GM19043 (cell line): Measurements from ENCODE around the gene NLN.
"Not testable (repeated sequence)": the region's sequence is repeated elsewhere in the genome, so short reads cannot be mapped to it uniquely, and the experiment has no call there.

Experiments used
- ATAC-seq: cut with Tn5 transposase; IDR thresholded peaks from one replicate; pipeline ENCODE4 v1.9.1; 2021; ENCODE audit warnings: low read depth; ENCODE audit not compliant: unreplicated experiment

Gene NLN

DNA sequence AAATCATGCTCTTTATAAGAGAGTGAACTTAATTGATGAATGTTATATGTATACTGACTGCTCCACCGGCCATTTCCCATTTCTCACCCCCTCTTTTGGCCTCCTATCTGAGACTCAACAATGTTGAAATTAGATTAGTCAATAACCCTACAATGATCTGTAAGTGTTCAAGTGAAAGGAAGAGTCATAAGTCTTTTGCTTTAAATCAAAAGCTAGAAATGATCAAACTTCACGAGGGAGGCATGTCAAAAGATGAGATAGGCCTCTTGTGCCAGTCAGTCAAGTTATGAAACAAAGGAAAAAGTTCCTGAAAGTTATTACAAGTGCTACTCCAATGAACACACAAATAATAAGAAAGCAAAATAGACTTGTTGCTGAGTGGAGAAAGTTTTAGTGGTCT, 83.1 kb downstream of the NLN start:
- ATAC-seq, result no peak

DNA sequence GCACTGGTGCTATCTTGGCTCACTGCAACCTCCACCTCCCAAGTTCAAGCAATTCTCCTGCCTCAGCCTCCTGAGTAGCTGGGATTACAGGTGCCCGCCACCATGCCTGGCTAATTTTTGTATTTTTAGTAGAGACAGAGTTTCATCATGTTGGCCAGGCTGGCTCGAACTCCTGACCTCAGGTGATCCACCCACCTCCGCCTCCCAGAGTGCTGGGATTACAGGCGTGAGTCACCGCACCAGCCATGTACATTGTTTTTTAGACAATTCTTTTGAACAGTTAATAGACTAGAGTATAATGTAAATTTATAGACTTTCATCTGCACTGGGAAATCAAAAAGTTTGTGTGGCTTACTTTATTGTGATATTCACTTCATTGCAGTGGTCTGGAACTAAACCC, 85.5 kb downstream of the NLN start:
- not testable (repeated sequence) for ATAC-seq

- no peak for ATAC-seq
Observed at GRCh38 chr5:65808251-65808741, 86.3 kb downstream of the NLN start.

GRCh38 chr5:65808818-65809217, 86.8 kb downstream of the NLN start:
- no peak for ATAC-seq

GRCh38 chr5:65809817-65810531, 88.0 kb downstream of the NLN start:
- ATAC-seq, result no peak

DNA sequence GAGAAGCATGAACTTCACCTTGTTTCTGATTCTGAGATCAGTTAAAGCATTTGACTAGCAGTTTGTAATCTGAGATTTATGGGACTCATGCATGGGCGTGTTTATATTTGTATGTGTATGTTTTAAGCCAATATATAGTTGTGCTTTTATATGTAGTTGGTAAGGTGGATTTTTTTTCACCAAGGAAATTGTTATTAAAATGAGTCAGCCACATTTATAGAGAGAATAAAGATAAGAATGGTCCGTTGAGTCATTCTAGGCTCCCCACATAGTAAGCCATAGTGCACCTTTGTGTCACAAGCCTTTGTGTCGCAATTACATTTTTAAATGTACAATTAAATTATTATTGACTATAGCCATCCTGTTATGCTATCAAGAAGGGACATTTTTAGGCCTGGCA, 89.0 kb downstream of the NLN start:
- ATAC-seq, result no peak

- no peak for ATAC-seq
Observed at GRCh38 chr5:65811885-65812284, 89.9 kb downstream of the NLN start.

GRCh38 chr5:65812648-65813047, 90.6 kb downstream of the NLN start:
- ATAC-seq, result no peak

DNA sequence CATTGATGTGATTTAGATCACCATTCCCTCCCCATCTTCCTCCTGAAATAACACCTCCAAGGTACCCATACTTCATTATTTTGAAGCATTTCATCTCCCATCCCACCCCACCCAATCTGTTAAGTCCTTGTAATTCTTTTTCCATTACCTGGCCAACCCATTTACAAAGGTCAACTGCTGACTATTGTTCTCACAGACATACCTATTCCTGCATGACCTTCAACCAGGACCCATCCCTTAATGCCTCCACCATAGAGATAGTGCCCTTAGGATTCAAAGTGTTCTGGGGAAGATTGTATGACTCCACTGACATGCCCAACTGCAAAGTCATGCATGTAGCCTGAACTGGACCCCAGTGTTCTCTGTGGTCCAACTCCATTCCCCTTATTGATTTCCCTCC, 91.2 kb downstream of the NLN start:
- ATAC-seq, result no peak

GRCh38 chr5:65815161-65815560, 93.2 kb downstream of the NLN start:
- no peak for ATAC-seq

GRCh38 chr5:65816729-65817128, 94.7 kb downstream of the NLN start:
- ATAC-seq, result no peak

- ATAC-seq, result no peak
Observed at GRCh38 chr5:65817931-65818330, 95.9 kb downstream of the NLN start.

GRCh38 chr5:65818592-65818991, 96.6 kb downstream of the NLN start:
- ATAC-seq, result no peak

GRCh38 chr5:65819215-65819904, 97.4 kb downstream of the NLN start:
- no peak for ATAC-seq

- no peak for ATAC-seq
Observed at GRCh38 chr5:65819905-65820240, 97.9 kb downstream of the NLN start.

GRCh38 chr5:65820373-65820772, 98.4 kb downstream of the NLN start:
- no peak for ATAC-seq

DNA sequence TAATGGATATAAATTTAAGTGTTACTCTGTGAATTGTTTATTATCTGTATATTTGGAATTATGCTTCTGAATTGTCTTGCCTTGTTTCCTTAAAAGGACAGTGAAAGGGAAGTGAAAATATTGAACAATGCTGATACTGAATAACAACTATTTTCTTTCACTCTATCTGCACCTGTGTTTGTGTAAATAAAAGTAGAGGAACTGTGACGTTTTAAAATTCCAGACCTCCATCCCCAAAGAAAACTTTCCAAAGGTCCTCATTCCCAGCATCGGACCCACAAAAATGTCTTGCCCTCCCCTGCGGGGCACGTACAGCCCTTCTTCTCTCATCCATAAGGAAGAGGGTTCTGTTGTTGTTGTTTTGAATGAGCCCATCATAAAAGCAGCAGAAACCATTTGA, 100.0 kb downstream of the NLN start:
- ATAC-seq, result no peak

- no peak for ATAC-seq
Observed at GRCh38 chr5:65822710-65823109, 100.7 kb downstream of the NLN start.

DNA sequence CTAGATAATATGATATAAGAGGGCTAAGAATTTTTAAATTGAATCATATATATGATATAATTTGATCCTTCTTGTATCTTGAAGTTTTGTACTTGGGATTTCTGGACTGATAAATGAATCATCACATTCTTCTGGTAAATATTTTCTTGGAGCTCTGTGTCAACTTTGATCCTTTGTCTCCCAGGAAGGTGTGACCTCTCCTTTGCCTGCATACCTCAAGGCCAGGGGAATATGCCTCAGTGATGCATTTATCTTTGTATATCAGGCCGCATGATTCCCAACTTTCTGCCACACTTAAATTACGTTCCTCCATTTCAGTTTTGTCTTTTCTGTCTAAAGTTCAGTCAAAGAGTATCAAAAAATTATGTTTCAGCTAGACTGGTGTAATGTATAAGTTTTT, 101.2 kb downstream of the NLN start:
- ATAC-seq, result no peak

- ATAC-seq, result no peak
Observed at GRCh38 chr5:65823845-65824445, 101.9 kb downstream of the NLN start.

DNA sequence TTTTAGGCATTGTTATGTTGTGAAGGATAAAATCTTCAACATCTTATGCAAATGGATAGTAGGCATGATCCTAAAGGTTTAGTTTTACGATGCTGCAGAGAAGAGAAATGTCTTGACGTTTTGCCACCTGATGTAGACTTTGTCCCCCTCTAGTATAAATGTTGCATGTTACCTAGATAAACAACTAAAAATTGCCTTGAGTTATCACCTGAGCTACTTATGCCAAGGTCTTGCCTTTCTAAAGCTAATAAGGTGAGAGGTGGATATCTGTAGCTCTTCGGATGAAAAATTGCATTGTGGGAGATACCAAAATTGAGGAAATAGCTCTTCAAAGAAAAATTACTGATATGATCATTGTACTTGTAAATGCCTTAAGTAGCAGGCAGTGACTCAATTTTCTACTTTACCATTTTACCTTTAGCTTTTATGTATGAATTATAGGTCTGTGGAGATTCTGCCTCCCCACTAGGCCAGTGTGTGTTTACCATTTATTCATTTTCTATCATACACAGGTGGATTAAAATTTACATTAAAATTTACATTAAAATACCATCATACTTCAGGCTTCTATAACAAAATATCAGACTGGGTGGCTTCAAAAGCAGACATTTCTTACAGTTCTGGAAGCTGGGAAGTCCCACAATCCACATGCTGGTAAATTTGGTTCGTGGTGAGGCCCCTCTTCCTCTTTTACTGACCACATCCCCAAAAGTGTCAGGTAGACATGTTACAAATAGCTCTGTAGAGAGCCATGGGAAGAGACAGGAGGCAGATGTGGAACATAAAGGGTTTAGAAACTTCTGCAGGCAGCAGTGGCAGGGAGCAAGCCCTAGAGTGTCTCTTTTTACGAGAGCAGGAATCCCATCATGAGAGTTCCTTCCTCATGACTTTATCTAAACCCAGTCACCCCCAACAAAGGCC, 103.7 kb downstream of the NLN start:
- ATAC-seq, result peak; percentile 54
